H9 (cell line): ENCODE data around the gene LRP1. TPM values are rescaled to one million over a fixed set of nuclear protein-coding genes. Genes with fewer than 3 reads are reported as not detected.
A peak's percentile ranks its signal among the peaks of the same experiment; 100 is the strongest.

Experiments
- DNase-seq: peaks from one replicate; pipeline ENCODE4 v3.0.0-alpha.2; 2017
- H2AFZ ChIP-seq: one replicate; pipeline ENCODE4 v1.6.1; 2013; ENCODE audit warnings: mild to moderate bottlenecking, low read length, control low read depth, moderate library complexity
- H2AK5ac ChIP-seq: 2 replicates; pipeline ENCODE4 v1.6.1; 2013; ENCODE audit warnings: low read length, control low read depth, mixed read lengths; ENCODE audit not compliant: insufficient read length
- H2BK120ac ChIP-seq: one replicate; pipeline ENCODE4 v1.6.1; 2013; ENCODE audit warnings: low read depth, mild to moderate bottlenecking, low read length, control low read depth, inconsistent platforms; ENCODE audit not compliant: poor library complexity, severe bottlenecking
- H2BK12ac ChIP-seq: 2 replicates; pipeline ENCODE4 v1.6.1; 2013; ENCODE audit warnings: low read length, control low read depth, mixed read lengths, low read depth; ENCODE audit not compliant: insufficient read length
- H2BK15ac ChIP-seq: 2 replicates; pipeline ENCODE4 v1.6.1; 2013; ENCODE audit warnings: low read depth, low read length, control low read depth
- H2BK20ac ChIP-seq: one replicate; pipeline ENCODE4 v1.6.1; 2013; ENCODE audit warnings: low read depth, mild to moderate bottlenecking, low read length, control low read depth, inconsistent platforms; ENCODE audit not compliant: poor library complexity, severe bottlenecking
- H2BK5ac ChIP-seq: 2 replicates; pipeline ENCODE4 v1.6.1; 2013; ENCODE audit warnings: low read length, control low read depth, mixed read lengths; ENCODE audit not compliant: insufficient read length
- H3K14ac ChIP-seq: 2 replicates; pipeline ENCODE4 v1.6.1; 2013; ENCODE audit warnings: low read length, control low read depth; ENCODE audit not compliant: insufficient read depth
- H3K18ac ChIP-seq: 2 replicates; pipeline ENCODE4 v1.6.1; 2013; ENCODE audit warnings: low read depth, mild to moderate bottlenecking, mixed read lengths, low read length, control low read depth; ENCODE audit not compliant: insufficient read length
- H3K23ac ChIP-seq: 2 replicates; pipeline ENCODE4 v1.6.1; 2013; ENCODE audit warnings: low read length, control low read depth, mixed read lengths, low read depth; ENCODE audit not compliant: insufficient read length
- H3K23me2 ChIP-seq: 2 replicates; pipeline ENCODE4 v1.6.1; 2013; ENCODE audit warnings: low read depth, mild to moderate bottlenecking, mixed read lengths, low read length, control low read depth; ENCODE audit not compliant: insufficient read length, poor library complexity, severe bottlenecking
- H3K27ac ChIP-seq: 2 replicates; pipeline ENCODE4 v1.5.1; 2013; ENCODE audit warnings: low read length, control low read depth, mixed read lengths, low read depth; ENCODE audit not compliant: insufficient read length
- H3K27me3 ChIP-seq: 2 replicates; pipeline ENCODE4 v1.6.1; 2013; ENCODE audit warnings: low read length, control low read depth, inconsistent platforms; ENCODE audit not compliant: insufficient read depth
- H3K4ac ChIP-seq: 2 replicates; pipeline ENCODE4 v1.6.1; 2013; ENCODE audit warnings: low read depth, mild to moderate bottlenecking, control low read depth, inconsistent platforms, low read length, moderate library complexity
- H3K4me1 ChIP-seq: 2 replicates; pipeline ENCODE4 v1.6.1; 2013; ENCODE audit warnings: low read length, control low read depth, inconsistent platforms; ENCODE audit not compliant: insufficient read depth
- H3K4me2 ChIP-seq: 2 replicates; pipeline ENCODE4 v1.6.1; 2013; ENCODE audit warnings: low read length, control low read depth, mixed read lengths; ENCODE audit not compliant: insufficient read length, insufficient read depth
- H3K56ac ChIP-seq: 2 replicates; pipeline ENCODE4 v1.6.1; 2013; ENCODE audit warnings: low read depth, mild to moderate bottlenecking, mixed read lengths, low read length, control low read depth; ENCODE audit not compliant: insufficient read length
- H3K79me1 ChIP-seq: 2 replicates; pipeline ENCODE4 v1.6.1; 2013; ENCODE audit warnings: low read depth, mild to moderate bottlenecking, moderate library complexity, low read length, control low read depth, inconsistent platforms; ENCODE audit not compliant: insufficient read depth, poor library complexity, severe bottlenecking
- H3K79me2 ChIP-seq: 2 replicates; pipeline ENCODE4 v1.6.1; 2013; ENCODE audit warnings: low read length, control low read depth, inconsistent platforms; ENCODE audit not compliant: insufficient read depth
- H3K9ac ChIP-seq: 2 replicates; pipeline ENCODE4 v1.6.1; 2013; ENCODE audit warnings: low read length, control low read depth, mixed read lengths; ENCODE audit not compliant: insufficient read length; ENCODE audit errors: extremely low read depth
- H3K9me3 ChIP-seq: one replicate; pipeline ENCODE4 v1.6.1; 2013; ENCODE audit warnings: low read depth, low read length, inconsistent platforms; ENCODE audit not compliant: control insufficient read depth
- H3T11ph ChIP-seq: one replicate; pipeline ENCODE4 v1.6.1; 2013; ENCODE audit warnings: mild to moderate bottlenecking, low read length, control low read depth, inconsistent platforms
- H4K20me1 ChIP-seq: one replicate; pipeline ENCODE4 v1.6.1; 2013; ENCODE audit not compliant: control insufficient read depth, insufficient read length, insufficient read depth
- H4K5ac ChIP-seq: 2 replicates; pipeline ENCODE4 v1.6.1; 2013; ENCODE audit warnings: low read depth, mild to moderate bottlenecking, mixed read lengths, low read length, control low read depth; ENCODE audit not compliant: insufficient read length
- H4K8ac ChIP-seq: replicated peaks from 2 replicates; pipeline ENCODE4 v1.6.1; 2013; ENCODE audit warnings: low read length, control low read depth, mixed read lengths, low read depth; ENCODE audit not compliant: insufficient read length
- H4K91ac ChIP-seq: 2 replicates; pipeline ENCODE4 v1.6.1; 2013; ENCODE audit warnings: low read depth, mild to moderate bottlenecking, moderate library complexity, mixed read lengths, low read length, control low read depth; ENCODE audit not compliant: insufficient read length
- H3K27ac Mint-ChIP-seq, 3 experiments: 2 replicates in 2 of 3; 3 replicates in 1 of 3; pipeline ENCODE4 v1.8.0; 2020 to 2021; ENCODE audit warnings: mixed read lengths in 3 of 3, mild to moderate bottlenecking in 1 of 3, moderate library complexity in 1 of 3
- H3K27me3 Mint-ChIP-seq: 2 replicates; pipeline ENCODE4 v1.8.0; 2021; ENCODE audit warnings: low read depth, mild to moderate bottlenecking, moderate library complexity, mixed read lengths
- H3K36me3 Mint-ChIP-seq, 3 experiments: 2 replicates in 2 of 3; 3 replicates in 1 of 3; pipeline ENCODE4 v1.8.0; 2020 to 2021; ENCODE audit warnings: low read depth in 3 of 3, mixed read lengths in 3 of 3; ENCODE audit not compliant: insufficient read depth in 1 of 3
- H3K4me1 Mint-ChIP-seq, 2 experiments: 2 replicates each; pipeline ENCODE4 v1.8.0; 2020; ENCODE audit warnings: mixed read lengths in 2 of 2
- H3K4me3 Mint-ChIP-seq, 2 experiments: 2 replicates in 1 of 2; 3 replicates in 1 of 2; pipeline ENCODE4 v1.8.0; 2020 to 2021; ENCODE audit warnings: mild to moderate bottlenecking in 2 of 2, mixed read lengths in 2 of 2, moderate library complexity in 1 of 2
- H3K9me3 Mint-ChIP-seq, 2 experiments: 2 replicates in 1 of 2; 3 replicates in 1 of 2; pipeline ENCODE4 v1.8.0; 2020; ENCODE audit warnings: mild to moderate bottlenecking in 2 of 2, mixed read lengths in 2 of 2, moderate library complexity in 1 of 2
- WGBS: extraction: QIAGEN DNeasy Blood & Tissue Kit; methylation state at CpG from one replicate; pipeline ENCODE4 v1.1.7; 2013; ENCODE audit warnings: missing lambda C conversion rate, low lambda C conversion rate, mixed read lengths; ENCODE audit not compliant: insufficient read length; ENCODE audit errors: extremely low coverage; 5-methylcytosine and 5-hydroxymethylcytosine counted together
- total RNA-seq: library from RNA; stranded (reverse); gene quantifications from 2 replicates; pipeline ENCODE4 v1.2.1, GENCODE V29; 2021
- TF ChIP-seq, protein P1 (sequence below): fragments of 200-600 bp; sonication (generic); conservative IDR thresholded peaks from 3 replicates; pipeline ENCODE4 v1.8.0; 2021; ENCODE audit warnings: antibody characterized with exemption, mild to moderate bottlenecking

The LRP1 gene
- total RNA-seq, 1 experiment from 2014 or later: 115 TPM

DNA sequence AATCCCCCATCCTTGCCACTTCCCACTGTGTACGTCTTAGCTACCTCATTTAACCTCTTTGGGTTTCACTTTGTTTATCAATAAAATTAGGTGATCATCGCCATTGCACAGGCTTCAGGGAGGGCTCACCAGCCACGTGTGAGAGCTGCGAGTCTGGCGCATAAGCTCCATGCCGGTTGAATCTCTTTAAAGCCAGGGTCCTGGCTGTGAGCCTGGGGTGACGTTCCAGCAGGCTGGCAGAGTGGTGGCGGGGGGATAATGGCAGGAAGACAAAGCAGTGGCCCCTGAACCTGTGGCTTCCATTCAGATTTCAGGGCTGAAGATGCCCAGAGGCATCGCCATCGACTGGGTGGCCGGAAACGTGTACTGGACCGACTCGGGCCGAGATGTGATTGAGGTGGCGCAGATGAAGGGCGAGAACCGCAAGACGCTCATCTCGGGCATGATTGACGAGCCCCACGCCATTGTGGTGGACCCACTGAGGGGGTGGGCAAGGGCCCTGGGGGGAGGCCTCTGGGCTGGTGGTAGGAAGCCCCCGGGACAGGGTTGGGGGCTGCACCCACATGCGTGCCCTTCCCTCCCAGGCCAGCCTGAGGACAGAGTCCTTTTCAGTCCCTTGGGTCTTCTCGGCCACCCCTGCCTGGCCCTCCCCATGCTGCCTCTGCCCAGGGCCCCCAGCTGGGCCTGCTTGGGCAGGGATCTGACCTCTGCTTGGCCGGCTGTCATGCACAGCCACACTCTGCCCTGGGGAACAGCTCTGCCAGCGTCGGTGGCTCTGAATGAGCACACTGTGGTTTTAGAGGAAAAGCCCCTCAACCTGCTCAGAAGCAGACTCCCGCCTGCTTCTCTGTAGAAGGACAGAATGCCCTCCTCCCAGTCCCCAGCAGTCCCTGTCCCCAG is 79.7 kb downstream of the LRP1 start:
- Histone ChIP-seq H2BK12ac (no peak overlapping the region), H2BK120ac (no peak overlapping the region), H3K79me2 (no peaks in the 10 kb centered on the region), H3K9ac (no peak overlapping the region), H2AK5ac (no peak overlapping the region), H3K4ac (no peak overlapping the region), H3K27ac (no peak overlapping the region), H3K23me2 (no peaks in the 10 kb centered on the region), H2BK20ac (no peak overlapping the region), H2BK5ac (no peak overlapping the region), H3K56ac (no peak overlapping the region), H3K79me1 (no peaks in the 10 kb centered on the region), H3K14ac (no peak overlapping the region), H3K4me1 (no peaks in the 10 kb centered on the region), H4K8ac (no peak overlapping the region), H3K18ac (no peak overlapping the region), H3K4me2 (no peak overlapping the region), H3K23ac (no peak overlapping the region), H2AFZ (no peak overlapping the region), H2BK15ac (no peak overlapping the region), H4K20me1 (no peaks in the 10 kb centered on the region), H4K5ac (no peak overlapping the region), H3K9me3 (no peaks in the 10 kb centered on the region), H4K91ac (no peak overlapping the region), H3T11ph (no peak overlapping the region), H3K27me3 (no peaks in the 10 kb centered on the region)
- Mint-ChIP-seq H3K27ac (peak overlapping the region in 2 of 3 experiments; percentile 15 to 85; a peak in 1 of 7 replicates), H3K36me3 (peaks cover 40 to 80% (median 77%) of the 10 kb centered on the region in 3 experiments), H3K27me3 (no peaks in the 10 kb centered on the region), H3K4me3 (no peak overlapping the region), H3K9me3 (no peaks in the 10 kb centered on the region), H3K4me1 (peaks cover 2 to 3% of the 10 kb centered on the region in 2 experiments; a peak in 2 of 4 replicates)
- no peak for DNase-seq
- WGBS: no CpG with 5 or more reads among the region's 29 CpGs
- TF ChIP-seq, protein P1, sequence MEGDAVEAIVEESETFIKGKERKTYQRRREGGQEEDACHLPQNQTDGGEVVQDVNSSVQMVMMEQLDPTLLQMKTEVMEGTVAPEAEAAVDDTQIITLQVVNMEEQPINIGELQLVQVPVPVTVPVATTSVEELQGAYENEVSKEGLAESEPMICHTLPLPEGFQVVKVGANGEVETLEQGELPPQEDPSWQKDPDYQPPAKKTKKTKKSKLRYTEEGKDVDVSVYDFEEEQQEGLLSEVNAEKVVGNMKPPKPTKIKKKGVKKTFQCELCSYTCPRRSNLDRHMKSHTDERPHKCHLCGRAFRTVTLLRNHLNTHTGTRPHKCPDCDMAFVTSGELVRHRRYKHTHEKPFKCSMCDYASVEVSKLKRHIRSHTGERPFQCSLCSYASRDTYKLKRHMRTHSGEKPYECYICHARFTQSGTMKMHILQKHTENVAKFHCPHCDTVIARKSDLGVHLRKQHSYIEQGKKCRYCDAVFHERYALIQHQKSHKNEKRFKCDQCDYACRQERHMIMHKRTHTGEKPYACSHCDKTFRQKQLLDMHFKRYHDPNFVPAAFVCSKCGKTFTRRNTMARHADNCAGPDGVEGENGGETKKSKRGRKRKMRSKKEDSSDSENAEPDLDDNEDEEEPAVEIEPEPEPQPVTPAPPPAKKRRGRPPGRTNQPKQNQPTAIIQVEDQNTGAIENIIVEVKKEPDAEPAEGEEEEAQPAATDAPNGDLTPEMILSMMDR: no peak
